GM18526 (cell line): ENCODE data around the gene GALNT10.

ENCODE experiments used
- POLR2A ChIP-seq: IDR thresholded peaks from 3 replicates; pipeline ENCODE4 v1.6.1; 2011; ENCODE audit not compliant: insufficient read length; ENCODE audit errors: extremely low read depth

GALNT10 gene

GRCh38 chr5:154368041-154368800 is 177.7 kb downstream of the GALNT10 start:
- TF ChIP-seq POLR2A: no peak

- TF ChIP-seq POLR2A: no peak
These were observed 179.1 kb downstream of the GALNT10 start for GRCh38 chr5:154369682-154370081.

GRCh38 chr5:154370119-154370518 is 179.6 kb downstream of the GALNT10 start:
- TF ChIP-seq POLR2A: no peak

GRCh38 chr5:154370813-154371212 is 180.3 kb downstream of the GALNT10 start:
- TF ChIP-seq POLR2A: no peak

- no peak for TF ChIP-seq POLR2A
These were observed 181.2 kb downstream of the GALNT10 start for GRCh38 chr5:154371687-154372086.

GRCh38 chr5:154372661-154373060 is 182.1 kb downstream of the GALNT10 start:
- no peak for TF ChIP-seq POLR2A

GRCh38 chr5:154373326-154373725 is 182.8 kb downstream of the GALNT10 start:
- no peak for TF ChIP-seq POLR2A

- no peak for TF ChIP-seq POLR2A
These were observed 183.2 kb downstream of the GALNT10 start for GRCh38 chr5:154373729-154374179.

- TF ChIP-seq POLR2A: no peak
These were observed 183.7 kb downstream of the GALNT10 start for GRCh38 chr5:154374264-154374663.

GRCh38 chr5:154375329-154376008 is 184.9 kb downstream of the GALNT10 start:
- TF ChIP-seq POLR2A: no peak

- no peak for TF ChIP-seq POLR2A
These were observed 185.9 kb downstream of the GALNT10 start for GRCh38 chr5:154376481-154376880.

- TF ChIP-seq POLR2A: no peak
These were observed 187.4 kb downstream of the GALNT10 start for GRCh38 chr5:154377754-154378533.

- TF ChIP-seq POLR2A: no peak
These were observed 189.7 kb downstream of the GALNT10 start for GRCh38 chr5:154380263-154380662.

GRCh38 chr5:154384480-154385235 is 194.1 kb downstream of the GALNT10 start:
- no peak for TF ChIP-seq POLR2A

- TF ChIP-seq POLR2A: no peak
These were observed 194.6 kb downstream of the GALNT10 start for GRCh38 chr5:154385236-154385512.

- TF ChIP-seq POLR2A: no peak
These were observed 196.6 kb downstream of the GALNT10 start for GRCh38 chr5:154386952-154387629.
